ENCODE measurements around the gene ZNF385B.
"Not testable (repeated sequence)": the region's sequence is repeated elsewhere in the genome, so short reads cannot be mapped to it uniquely, and the experiment has no call there.

The ZNF385B gene

GRCh38 chr2:179671043-179671981 lies 190.1 kb downstream of the ZNF385B start:
- no peak for DNase-seq

- no peak for DNase-seq
Observed at GRCh38 chr2:179669196-179669595, 192.2 kb downstream of the ZNF385B start.

- no peak for DNase-seq
Observed at GRCh38 chr2:179664972-179665812, 196.2 kb downstream of the ZNF385B start.

GRCh38 chr2:179661986-179662385 lies 199.4 kb downstream of the ZNF385B start:
- no peak for DNase-seq

- DNase-seq, result no peak
Observed at GRCh38 chr2:179657068-179657595, 204.3 kb downstream of the ZNF385B start.

GRCh38 chr2:179655627-179656026 lies 205.8 kb downstream of the ZNF385B start:
- DNase-seq, result peak; percentile 64

GRCh38 chr2:179654806-179655205 lies 206.6 kb downstream of the ZNF385B start:
- no peak for DNase-seq

- no peak for DNase-seq
Observed at GRCh38 chr2:179652296-179652695, 209.1 kb downstream of the ZNF385B start.

GRCh38 chr2:179650420-179650819 lies 211.0 kb downstream of the ZNF385B start:
- no peak for DNase-seq

GRCh38 chr2:179646862-179647587 lies 214.4 kb downstream of the ZNF385B start:
- no peak for DNase-seq

- no peak for DNase-seq
Observed at GRCh38 chr2:179646173-179646769, 215.1 kb downstream of the ZNF385B start.

GRCh38 chr2:179645047-179645446 lies 216.4 kb downstream of the ZNF385B start:
- no peak for DNase-seq

- no peak for DNase-seq
Observed at GRCh38 chr2:179642462-179642861, 218.9 kb downstream of the ZNF385B start.

GRCh38 chr2:179636995-179637394 lies 224.4 kb downstream of the ZNF385B start:
- no peak for DNase-seq

GRCh38 chr2:179636100-179636980 lies 225.1 kb downstream of the ZNF385B start:
- DNase-seq, result no peak

- DNase-seq, result not testable (repeated sequence)
Observed at GRCh38 chr2:179631769-179632385, 229.5 kb downstream of the ZNF385B start.

- DNase-seq, result not testable (repeated sequence)
Observed at GRCh38 chr2:179629776-179630175, 231.6 kb downstream of the ZNF385B start.

- no peak for DNase-seq
Observed at GRCh38 chr2:179626261-179626660, 235.2 kb downstream of the ZNF385B start.

GRCh38 chr2:179622635-179623300 lies 238.6 kb downstream of the ZNF385B start:
- no peak for DNase-seq

- peak; percentile 25 for DNase-seq
Observed at GRCh38 chr2:179622112-179622511, 239.3 kb downstream of the ZNF385B start.

All from EL (cell line).